ENCODE data around the gene TASL. TPM values are rescaled to one million over a fixed set of nuclear protein-coding genes. Genes with fewer than 3 reads are reported as not detected.

Gene TASL, protein sequence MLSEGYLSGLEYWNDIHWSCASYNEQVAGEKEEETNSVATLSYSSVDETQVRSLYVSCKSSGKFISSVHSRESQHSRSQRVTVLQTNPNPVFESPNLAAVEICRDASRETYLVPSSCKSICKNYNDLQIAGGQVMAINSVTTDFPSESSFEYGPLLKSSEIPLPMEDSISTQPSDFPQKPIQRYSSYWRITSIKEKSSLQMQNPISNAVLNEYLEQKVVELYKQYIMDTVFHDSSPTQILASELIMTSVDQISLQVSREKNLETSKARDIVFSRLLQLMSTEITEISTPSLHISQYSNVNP
- polyA plus RNA-seq: not detected in 3 replicates
- not detected for polyA plus RNA-seq (2011; ENCODE audit: low read depth)
- not detected in 2 replicates for polyA plus RNA-seq (2011; cell fraction: cytosol; rRNA removed)
- not detected in 2 replicates for polyA plus RNA-seq (2011; cell fraction: nucleus; rRNA removed)
- polyA plus RNA-seq (2012; ENCODE audit: low replicate concordance): not detected in 2 replicates
- polyA minus RNA-seq: not detected in 3 replicates
- not detected for polyA minus RNA-seq (2011; cell fraction: cytosol; rRNA and poly(A)+ RNA removed)
- polyA minus RNA-seq (2011; cell fraction: nucleus; rRNA and poly(A)+ RNA removed): not detected in 2 replicates

- Histone ChIP-seq H3K4me1 (ENCODE audit: control insufficient read depth, extremely low read depth, insufficient read depth, low read length) (no peaks in the 10 kb centered on the region), H3K27ac (ENCODE audit: control insufficient read depth, insufficient read depth, low read length) (no peak within 1 kb of the TSS), H3K36me3 (ENCODE audit: control insufficient read depth in 2 of 2, extremely low read depth in 1 of 2, insufficient read depth in 2 of 2, low read length in 2 of 2) (no peaks in the 10 kb centered on the region), H3K4me2 (ENCODE audit: control insufficient read depth, extremely low read depth, insufficient read depth, low read depth, low read length) (no peak within 1 kb of the TSS), H3K9me3 (ENCODE audit: control insufficient read depth, low read depth, low read length) (no peaks in the 10 kb centered on the region), H4K20me1 (ENCODE audit: control insufficient read depth, extremely low read depth, insufficient read depth, low read length) (no peaks in the 10 kb centered on the region), H3K27me3 (ENCODE audit: control insufficient read depth, extremely low read depth, insufficient read depth, low read length) (no peaks in the 10 kb centered on the region), H3K9ac (ENCODE audit: control insufficient read depth, extremely low read depth, insufficient read depth, low read length) (no peak within 1 kb of the TSS), H3K79me2 (ENCODE audit: control insufficient read depth, insufficient read depth, low read length) (no peaks in the 10 kb centered on the region), H2AFZ (ENCODE audit: control insufficient read depth, low read length) (no peak within 1 kb of the TSS), H3K9me1 (ENCODE audit: control insufficient read depth, extremely low read depth, insufficient read depth, low read length) (no peaks in the 10 kb centered on the region), H3K4me3 (ENCODE audit: control insufficient read depth in 2 of 3, extremely low read depth in 1 of 3, insufficient read depth in 2 of 3, low read depth in 1 of 3, low read length in 3 of 3) (no peak within 1 kb of the TSS)
- dilution Hi-C loops (cut with MboI; ENCODE audit: extremely low pct_ligation_motif_present, low sequenced_read_pairs): no loop called here
- DNase-seq (ENCODE audit: low read depth, low spot score) (no peak), FAIRE-seq (no peak)
- TF ChIP-seq, protein P1, sequence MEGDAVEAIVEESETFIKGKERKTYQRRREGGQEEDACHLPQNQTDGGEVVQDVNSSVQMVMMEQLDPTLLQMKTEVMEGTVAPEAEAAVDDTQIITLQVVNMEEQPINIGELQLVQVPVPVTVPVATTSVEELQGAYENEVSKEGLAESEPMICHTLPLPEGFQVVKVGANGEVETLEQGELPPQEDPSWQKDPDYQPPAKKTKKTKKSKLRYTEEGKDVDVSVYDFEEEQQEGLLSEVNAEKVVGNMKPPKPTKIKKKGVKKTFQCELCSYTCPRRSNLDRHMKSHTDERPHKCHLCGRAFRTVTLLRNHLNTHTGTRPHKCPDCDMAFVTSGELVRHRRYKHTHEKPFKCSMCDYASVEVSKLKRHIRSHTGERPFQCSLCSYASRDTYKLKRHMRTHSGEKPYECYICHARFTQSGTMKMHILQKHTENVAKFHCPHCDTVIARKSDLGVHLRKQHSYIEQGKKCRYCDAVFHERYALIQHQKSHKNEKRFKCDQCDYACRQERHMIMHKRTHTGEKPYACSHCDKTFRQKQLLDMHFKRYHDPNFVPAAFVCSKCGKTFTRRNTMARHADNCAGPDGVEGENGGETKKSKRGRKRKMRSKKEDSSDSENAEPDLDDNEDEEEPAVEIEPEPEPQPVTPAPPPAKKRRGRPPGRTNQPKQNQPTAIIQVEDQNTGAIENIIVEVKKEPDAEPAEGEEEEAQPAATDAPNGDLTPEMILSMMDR (optimal IDR thresholded peaks at IDR 0.05 in 1 of 3, IDR thresholded peaks at IDR 0.05 in 1 of 3, conservative IDR thresholded peaks at IDR 0.05 in 1 of 3; ENCODE audit: extremely low read depth in 1 of 3, insufficient read depth in 2 of 3, low read length in 3 of 3): no peak
- TF ChIP-seq EZH2 (IDR thresholded peaks at IDR 0.05; ENCODE audit: low read length): no peak
Measured at GRCh38 chrX:30577362-30577991, at the start of gene TASL. Gene TASL, minus strand, starts transcription at chrX:30577766. Its CDS starts 17,411 bp downstream, at chrX:30560355.

GRCh38 chrX:30626402-30626801 is 48.8 kb upstream of the TASL start:
- no peak overlapping the region for H3K27ac ChIP-seq (ENCODE audit: control insufficient read depth, insufficient read depth, low read length)
- H3K4me1 ChIP-seq (ENCODE audit: control insufficient read depth, extremely low read depth, insufficient read depth, low read length): no peaks in the 10 kb centered on the region
- H4K20me1 ChIP-seq (ENCODE audit: control insufficient read depth, extremely low read depth, insufficient read depth, low read length): no peaks in the 10 kb centered on the region
- H3K9ac ChIP-seq (ENCODE audit: control insufficient read depth, extremely low read depth, insufficient read depth, low read length): no peak overlapping the region
- no peak for DNase-seq (ENCODE audit: low read depth, low spot score)
- no peaks in the 10 kb centered on the region for H3K27me3 ChIP-seq (ENCODE audit: control insufficient read depth, extremely low read depth, insufficient read depth, low read length)
- H3K9me3 ChIP-seq (ENCODE audit: control insufficient read depth, low read depth, low read length): peaks cover 6% of the 10 kb centered on the region
- no peak overlapping the region for H3K4me2 ChIP-seq (ENCODE audit: control insufficient read depth, extremely low read depth, insufficient read depth, low read depth, low read length)
- dilution Hi-C loops (cut with MboI; ENCODE audit: extremely low pct_ligation_motif_present, low sequenced_read_pairs): no loop called here
- no peak overlapping the region for H2AFZ ChIP-seq (ENCODE audit: control insufficient read depth, low read length)
- FAIRE-seq: no peak
- H3K9me1 ChIP-seq (ENCODE audit: control insufficient read depth, extremely low read depth, insufficient read depth, low read length): no peaks in the 10 kb centered on the region
- H3K79me2 ChIP-seq (ENCODE audit: control insufficient read depth, insufficient read depth, low read length): no peaks in the 10 kb centered on the region
- TF ChIP-seq EZH2 (IDR thresholded peaks at IDR 0.05; ENCODE audit: low read length): no peak
- TF ChIP-seq, protein P1 (optimal IDR thresholded peaks at IDR 0.05 in 1 of 3, IDR thresholded peaks at IDR 0.05 in 1 of 3, conservative IDR thresholded peaks at IDR 0.05 in 1 of 3; ENCODE audit: extremely low read depth in 1 of 3, insufficient read depth in 2 of 3, low read length in 3 of 3): no peak
- no peak overlapping the region for H3K4me3 ChIP-seq (ENCODE audit: control insufficient read depth in 2 of 3, extremely low read depth in 1 of 3, insufficient read depth in 2 of 3, low read depth in 1 of 3, low read length in 3 of 3)
- no peaks in the 10 kb centered on the region for H3K36me3 ChIP-seq (ENCODE audit: control insufficient read depth in 2 of 2, extremely low read depth in 1 of 2, insufficient read depth in 2 of 2, low read length in 2 of 2)

Measured in keratinocyte (primary cell).